Measurements from ENCODE around the gene SPATA31E1. TPM values are rescaled to one million over a fixed set of nuclear protein-coding genes. Genes with fewer than 3 reads are reported as not detected.
A peak's percentile ranks its signal among the peaks of the same experiment; 100 is the strongest.

Gene SPATA31E1
- total RNA-seq, 1 donor from 2014 or later, result not detected

- no peak for ATAC-seq
These were observed 18.7 kb upstream of the SPATA31E1 start for GRCh38 chr9:87863882-87864465.

GRCh38 chr9:87864915-87865314 lies 17.8 kb upstream of the SPATA31E1 start:
- no peak for ATAC-seq

GRCh38 chr9:87865626-87866025 lies 17.1 kb upstream of the SPATA31E1 start:
- no peak for ATAC-seq

DNA sequence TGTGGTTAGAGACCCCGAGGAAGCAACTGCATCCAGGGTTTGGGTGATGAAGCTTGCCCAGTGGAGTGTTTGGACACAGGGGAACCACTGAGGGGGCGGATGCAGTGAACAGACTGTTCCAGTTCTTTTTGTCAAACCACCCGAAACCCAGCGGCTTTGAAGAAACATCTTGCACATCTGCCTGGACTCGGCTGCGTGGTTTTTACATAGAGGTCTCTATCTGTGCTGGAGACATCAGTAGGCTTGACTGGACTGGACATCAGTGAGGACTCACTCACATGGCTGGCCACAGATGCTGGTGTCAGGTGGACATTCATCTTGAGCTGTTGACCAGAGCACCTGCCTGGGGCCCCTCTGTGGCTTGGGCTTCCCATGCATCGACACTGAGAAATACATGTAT lies 15.3 kb upstream of the SPATA31E1 start:
- no peak for ATAC-seq

- ATAC-seq, result no peak
These were observed 14.5 kb upstream of the SPATA31E1 start for GRCh38 chr9:87868175-87868574.

DNA sequence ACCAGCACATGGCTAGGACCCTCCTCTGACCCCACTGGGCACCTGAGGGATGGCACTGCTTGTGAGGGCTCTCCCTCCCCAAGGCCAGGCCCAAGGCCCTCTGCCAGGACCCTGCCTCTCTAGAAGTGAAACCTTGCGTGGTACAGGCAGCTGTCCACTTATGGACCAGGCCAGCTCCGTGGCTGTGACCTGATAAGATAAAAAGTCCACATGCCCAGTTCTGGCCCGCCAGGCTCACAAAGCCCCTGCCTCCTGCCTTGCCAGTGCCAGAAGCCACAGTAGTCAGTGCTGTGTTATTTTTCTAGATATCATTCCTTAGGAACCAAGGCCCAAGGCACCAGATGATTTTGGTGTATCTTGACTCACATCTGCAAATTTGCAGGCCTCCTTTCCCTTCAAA lies 14.0 kb upstream of the SPATA31E1 start:
- no peak for ATAC-seq

GRCh38 chr9:87869082-87869481 lies 13.6 kb upstream of the SPATA31E1 start:
- ATAC-seq, result no peak

- ATAC-seq, result no peak
These were observed 11.1 kb upstream of the SPATA31E1 start for GRCh38 chr9:87871425-87872078.

DNA sequence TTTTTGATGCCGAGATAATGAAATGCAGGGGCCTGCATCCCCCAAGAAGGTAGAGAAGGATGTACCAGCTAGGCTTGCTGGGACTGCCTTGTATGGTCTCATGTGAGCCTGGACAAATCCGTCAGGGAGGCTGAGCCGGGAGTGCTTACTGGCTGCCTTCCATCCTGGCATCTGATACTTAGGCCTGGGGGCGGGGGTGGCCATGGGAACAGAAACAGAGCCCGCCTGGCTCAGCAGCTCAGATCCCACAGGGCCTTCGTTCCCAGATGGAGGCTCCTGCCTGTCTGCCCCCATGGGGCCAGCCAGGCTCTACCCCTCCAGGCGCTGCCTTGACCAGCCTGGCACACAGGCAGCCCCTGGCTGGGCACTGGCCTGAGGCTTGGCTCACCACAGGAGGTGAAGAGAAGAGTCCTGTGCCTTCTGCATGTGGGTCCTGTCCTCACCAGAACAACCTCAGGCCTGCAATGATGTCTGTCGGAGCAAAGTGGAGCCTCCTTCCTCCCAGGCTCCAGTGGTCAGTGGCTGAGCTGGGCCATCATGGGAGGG lies 10.5 kb upstream of the SPATA31E1 start:
- ATAC-seq, result no peak

DNA sequence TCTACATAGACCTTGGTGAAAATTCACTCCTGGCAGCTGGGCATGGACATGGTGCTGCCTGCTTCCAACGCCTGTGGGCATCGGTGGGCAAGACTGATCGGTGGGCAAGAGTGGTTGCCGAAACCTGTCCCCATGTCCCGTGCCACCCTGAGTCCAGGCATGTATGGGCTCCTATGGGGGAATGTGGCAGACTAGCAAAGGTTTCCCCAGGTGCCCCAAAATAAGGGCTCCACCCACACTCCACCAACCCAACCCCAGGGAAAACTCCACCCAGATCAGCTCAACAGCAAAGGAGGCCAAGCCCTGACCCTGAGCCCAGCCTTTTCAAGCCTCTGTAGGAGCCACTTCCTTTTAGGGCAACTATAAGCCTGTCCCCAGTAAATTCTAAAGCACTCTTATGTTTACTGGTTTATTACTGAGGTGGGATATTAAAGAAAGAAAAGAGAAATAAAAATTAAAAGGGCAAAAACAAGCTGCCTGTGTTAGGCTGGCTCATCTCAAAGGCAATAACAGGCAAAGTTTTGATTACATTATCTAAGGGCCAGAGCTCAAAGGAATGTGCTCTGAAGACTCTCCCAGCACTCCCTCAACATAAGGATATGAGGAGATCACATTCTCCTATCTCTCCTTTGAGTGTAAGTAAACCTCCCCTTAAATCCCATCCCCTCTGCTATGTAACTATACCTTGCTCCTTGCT lies 8.9 kb upstream of the SPATA31E1 start:
- peak; percentile 7 for ATAC-seq

DNA sequence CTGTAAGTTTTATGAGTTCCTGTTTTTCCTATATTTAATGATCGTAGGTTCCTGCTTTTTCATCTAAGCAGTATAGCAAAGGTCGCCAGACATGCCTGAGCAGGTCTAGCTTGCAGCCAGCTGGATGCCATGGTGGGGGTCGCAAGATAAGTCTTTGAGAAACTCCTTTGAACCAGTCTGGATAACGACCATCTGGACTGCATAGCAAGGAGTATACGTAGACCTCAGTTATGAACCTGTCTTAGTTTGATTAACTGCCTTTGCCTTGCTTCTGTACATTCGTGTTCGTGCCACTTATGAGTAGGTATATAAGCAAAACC lies 8.4 kb upstream of the SPATA31E1 start:
- no peak for ATAC-seq

- ATAC-seq, result no peak
These were observed 7.6 kb upstream of the SPATA31E1 start for GRCh38 chr9:87875060-87875459.

DNA sequence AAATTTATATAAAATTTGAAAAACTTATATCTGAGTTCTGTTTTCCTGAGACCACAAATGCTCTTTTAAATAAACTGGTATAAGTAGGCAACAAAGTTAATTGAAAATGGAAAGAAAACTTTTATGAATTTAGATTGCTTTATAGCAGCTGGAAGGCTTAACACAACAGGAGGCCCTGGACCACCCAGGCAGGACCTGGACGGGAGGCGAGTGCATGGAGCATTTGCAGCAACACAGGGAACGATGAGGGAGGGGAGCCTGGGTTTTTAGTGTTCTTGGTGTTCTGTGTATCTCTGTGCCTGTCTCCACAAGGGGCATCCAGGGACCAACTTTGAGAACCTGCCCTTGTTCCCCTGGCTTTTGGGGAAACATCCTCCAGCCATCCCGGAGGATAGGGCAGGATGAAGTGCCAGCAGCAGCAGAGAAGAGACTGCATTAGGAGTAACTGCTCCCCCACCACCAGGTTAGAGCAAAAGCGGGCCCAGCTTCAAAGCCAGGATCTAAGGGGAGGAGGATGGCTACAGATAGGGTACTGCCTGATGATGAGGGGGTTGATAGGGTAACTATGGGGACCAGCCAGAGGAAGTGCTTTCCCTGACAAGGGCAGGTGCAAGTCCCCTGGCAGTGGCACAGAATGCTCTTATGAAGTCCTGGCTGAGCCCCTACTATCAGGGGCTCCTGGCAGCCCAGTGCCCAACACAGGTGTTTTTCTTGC lies 6.7 kb upstream of the SPATA31E1 start:
- ATAC-seq, result no peak

DNA sequence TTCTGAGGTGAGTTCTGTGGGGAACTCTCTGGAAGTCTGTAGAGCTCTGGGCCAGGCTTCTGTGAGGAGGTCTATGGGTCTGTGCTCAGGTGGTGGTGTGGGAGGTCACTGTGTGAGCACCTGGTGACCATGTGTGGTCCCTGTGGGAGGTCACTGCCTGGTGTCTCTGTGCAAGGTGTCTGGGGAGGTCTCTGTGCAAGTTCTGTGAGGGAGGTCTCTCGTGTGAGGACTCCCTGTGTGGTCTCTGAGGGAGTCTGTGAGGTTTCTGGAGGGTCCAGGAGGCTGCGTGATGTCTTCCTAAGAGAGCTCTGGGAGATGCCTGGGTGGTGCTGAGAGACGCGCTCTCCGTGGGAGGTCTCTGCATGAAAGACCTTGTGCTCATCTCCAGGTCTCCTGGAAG lies 6.0 kb upstream of the SPATA31E1 start:
- no peak for ATAC-seq

DNA sequence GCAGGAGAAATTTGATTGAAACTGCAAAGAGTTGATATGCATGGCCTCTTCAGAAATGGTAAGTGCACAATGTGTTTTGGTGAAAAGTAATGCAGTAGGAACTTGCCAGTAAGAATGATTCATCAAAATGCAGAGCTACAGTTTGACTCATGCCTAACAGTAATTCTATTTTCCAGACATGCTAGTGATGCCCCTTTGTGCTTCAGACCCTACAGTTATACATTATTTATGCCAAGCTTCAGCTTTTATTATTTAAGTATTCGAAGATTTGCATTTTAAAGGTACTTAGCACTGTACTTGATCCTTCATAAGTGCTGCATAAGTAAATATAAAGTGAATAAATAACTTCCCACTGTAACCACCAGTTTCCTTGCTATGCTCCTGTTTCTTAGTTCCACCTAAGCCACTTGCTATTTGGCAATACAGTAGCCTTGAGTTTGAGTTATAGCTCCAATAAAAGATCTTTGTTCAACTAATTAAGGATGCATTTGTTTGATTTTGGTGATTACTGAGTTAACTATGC lies 3.6 kb upstream of the SPATA31E1 start:
- ATAC-seq, result no peak

DNA sequence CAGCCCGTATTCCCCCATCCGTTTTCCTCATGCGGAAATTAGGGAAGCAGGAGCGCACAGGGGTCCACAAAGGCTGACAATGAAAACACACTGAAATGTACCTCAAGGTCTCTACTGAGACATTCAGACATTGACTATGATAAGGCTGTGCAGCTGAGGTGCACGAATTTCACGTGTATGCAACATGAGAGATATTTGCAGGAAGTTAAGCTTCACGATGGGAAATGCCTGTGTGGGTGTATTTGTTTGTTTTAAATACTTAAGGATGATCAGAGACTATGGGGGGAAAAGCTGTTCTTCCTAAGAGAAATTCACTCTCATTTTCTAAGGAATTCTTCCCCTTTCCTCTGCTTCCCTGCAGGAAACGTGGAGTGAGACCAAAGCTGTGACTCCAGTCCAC lies 2.6 kb upstream of the SPATA31E1 start:
- no peak for ATAC-seq

DNA sequence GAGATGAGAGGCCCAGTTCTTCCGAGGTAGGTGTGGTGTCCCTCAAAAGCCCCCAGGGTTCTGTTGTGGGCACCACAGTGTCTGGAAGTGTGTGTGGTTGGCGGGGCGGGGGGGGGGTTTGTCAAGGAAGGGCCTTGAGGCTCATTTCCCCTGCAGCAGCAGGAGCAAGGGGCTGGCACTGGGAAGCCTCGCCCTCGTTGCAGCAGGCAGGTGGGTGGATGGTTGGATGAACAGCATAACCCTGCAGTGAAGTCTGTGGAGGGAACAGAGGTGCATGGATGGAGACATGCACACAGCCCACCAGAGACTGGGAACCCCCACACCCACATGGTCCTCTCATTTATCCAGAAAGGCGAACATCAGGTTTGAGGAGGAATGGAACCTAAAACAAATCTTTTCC lies 2.0 kb upstream of the SPATA31E1 start:
- no peak for ATAC-seq

GRCh38 chr9:87883274-87883673 lies 597 bp downstream of the SPATA31E1 start:
- no peak for ATAC-seq

DNA sequence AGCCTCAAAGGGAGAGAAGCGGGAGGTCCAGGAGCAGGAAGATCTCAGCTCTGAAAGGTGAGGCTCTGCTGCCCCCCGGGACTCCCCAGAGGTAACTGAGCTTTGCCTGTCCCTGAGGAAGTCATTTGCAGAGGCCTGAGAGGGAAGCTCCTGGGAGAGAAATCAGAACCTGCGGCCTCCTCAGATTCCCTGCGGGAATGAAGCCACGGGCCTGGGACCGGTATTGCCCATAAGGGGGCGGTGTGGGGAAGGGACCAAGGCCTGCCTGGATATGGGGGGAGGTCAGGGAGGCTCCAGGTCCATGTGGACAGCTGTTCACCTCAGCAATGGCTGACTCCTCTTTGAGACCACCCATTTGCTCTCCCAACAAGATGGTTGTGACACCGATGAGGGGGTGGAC lies 1.3 kb downstream of the SPATA31E1 start:
- no peak for ATAC-seq

- ATAC-seq, result no peak
These were observed 2.1 kb downstream of the SPATA31E1 start for GRCh38 chr9:87884578-87885459.

GRCh38 chr9:87885484-87886189 lies 3.0 kb downstream of the SPATA31E1 start:
- no peak for ATAC-seq
